Raji (cell line): ENCODE results near the gene SPINK1.

Experiments
- POLR2A ChIP-seq: IDR thresholded peaks from 2 replicates; pipeline ENCODE4 v1.6.1; 2011; ENCODE audit warnings: low read depth, low read length, control low read depth; ENCODE audit not compliant: insufficient read depth

The SPINK1 gene, protein sequence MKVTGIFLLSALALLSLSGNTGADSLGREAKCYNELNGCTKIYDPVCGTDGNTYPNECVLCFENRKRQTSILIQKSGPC

GRCh38 chr5:147831465-147831864 is at the start of gene SPINK1:
Gene SPINK1, minus strand, starts transcription at chr5:147831671. Its CDS starts 94 bp downstream, at chr5:147831577.
- TF ChIP-seq POLR2A = no peak

- TF ChIP-seq POLR2A = no peak
Observed at GRCh38 chr5:147880487-147880886, 49.0 kb upstream of the SPINK1 start.

GRCh38 chr5:147879784-147880183 is 48.3 kb upstream of the SPINK1 start:
- no peak for TF ChIP-seq POLR2A

GRCh38 chr5:147878066-147878759 is 46.7 kb upstream of the SPINK1 start, which contains the start of gene SCGB3A2:
Gene SCGB3A2, plus strand, starts transcription at chr5:147878711. Its CDS starts 93 bp downstream, at chr5:147878804.
- TF ChIP-seq POLR2A = no peak

GRCh38 chr5:147876626-147877025 is 45.2 kb upstream of the SPINK1 start:
- TF ChIP-seq POLR2A = no peak

GRCh38 chr5:147876141-147876540 is 44.7 kb upstream of the SPINK1 start:
- no peak for TF ChIP-seq POLR2A

DNA sequence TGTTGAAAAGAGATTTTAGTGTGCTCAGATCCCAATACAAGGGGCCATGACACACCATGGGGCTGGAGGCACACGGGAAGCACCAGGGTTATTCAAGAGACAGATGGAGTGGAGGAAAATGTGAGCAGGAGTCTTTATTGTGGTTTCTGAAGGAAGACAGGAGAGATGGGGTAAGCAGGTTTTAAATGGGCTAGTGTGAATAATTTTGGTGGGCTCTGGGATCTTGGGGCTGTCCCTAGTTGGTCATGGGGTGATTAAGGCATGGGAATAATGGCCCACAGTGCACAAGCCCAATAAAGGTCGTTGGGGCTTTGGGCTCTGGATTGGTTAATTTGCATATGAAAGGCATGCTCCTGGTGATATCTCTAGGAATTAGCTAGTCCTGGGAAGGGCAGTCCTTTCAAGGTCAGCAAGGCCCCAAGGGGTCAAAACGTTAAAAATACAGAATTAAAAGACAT is 43.5 kb upstream of the SPINK1 start:
- no peak for TF ChIP-seq POLR2A

DNA sequence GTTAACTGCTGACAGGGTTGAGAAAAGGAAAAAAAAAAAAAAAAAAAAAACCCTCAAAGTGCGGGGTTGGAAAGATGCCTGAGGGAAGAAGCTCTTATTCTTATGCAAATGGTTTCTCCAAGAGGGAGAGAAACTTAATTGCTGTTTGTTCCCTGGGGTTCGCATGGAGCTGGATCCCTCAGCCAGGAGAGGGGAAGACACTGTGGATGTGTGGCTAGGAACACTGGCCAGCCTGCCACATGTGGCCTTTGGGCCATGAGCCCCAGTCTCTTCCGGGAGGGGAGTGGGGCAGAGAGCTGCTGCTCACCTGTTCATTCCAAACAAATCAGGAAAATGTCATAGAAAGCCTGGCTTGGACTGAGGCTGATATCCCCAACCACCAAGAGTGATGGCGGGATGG is 37.6 kb upstream of the SPINK1 start:
- no peak for TF ChIP-seq POLR2A

- TF ChIP-seq POLR2A = no peak
Observed at GRCh38 chr5:147863454-147864158, 32.1 kb upstream of the SPINK1 start.

DNA sequence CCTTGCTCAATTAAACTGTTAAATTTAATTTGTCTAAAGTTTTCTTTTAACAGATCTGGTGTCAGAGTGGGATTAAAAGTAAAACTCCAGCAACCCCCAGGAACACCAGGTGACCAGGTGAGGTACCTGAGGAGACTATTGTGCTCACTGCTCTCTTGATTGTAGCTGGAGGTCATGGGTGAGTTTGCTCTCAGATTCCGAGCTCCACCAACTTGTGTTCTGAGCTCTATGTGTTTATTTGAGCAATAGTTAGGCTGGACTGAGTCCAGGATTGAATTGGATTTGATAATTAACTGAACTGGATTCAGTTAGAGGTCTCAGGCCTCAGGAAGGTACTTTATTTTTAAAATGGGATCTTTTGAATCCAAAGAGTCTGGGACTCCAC is 29.2 kb upstream of the SPINK1 start:
- no peak for TF ChIP-seq POLR2A

DNA sequence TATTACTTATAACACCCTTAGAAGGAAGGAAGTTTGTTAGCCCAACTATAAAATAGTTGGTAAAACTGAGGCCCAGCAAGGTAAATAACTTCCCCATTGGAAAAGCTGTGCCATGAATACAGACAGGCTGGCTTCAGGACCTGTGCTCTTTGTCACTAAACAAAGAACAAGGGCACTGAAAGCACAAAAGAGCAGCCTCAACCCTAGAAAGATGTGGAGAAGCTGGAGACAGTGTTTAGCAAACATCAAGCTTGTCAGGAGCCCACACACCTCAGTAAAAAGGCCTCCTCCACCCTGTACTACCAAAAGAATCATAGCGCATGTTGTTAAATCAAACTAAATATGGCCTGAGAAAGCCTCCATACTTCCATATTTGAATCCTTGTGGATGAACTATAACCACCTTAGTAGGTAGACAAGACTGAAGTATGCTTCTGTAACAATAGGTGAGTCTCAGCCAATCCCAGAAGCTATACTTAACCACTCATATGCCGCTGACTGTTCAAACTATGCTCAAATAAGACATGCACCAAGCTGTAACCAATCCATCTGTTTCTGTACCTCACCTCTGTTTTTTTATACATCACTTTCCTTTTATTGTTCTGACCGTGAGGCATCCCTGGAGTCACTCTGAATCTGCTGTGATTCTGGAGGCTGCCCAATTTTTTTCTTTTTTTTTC is 28.6 kb upstream of the SPINK1 start:
- no peak for TF ChIP-seq POLR2A

GRCh38 chr5:147858565-147858964 is 27.1 kb upstream of the SPINK1 start:
- no peak for TF ChIP-seq POLR2A

DNA sequence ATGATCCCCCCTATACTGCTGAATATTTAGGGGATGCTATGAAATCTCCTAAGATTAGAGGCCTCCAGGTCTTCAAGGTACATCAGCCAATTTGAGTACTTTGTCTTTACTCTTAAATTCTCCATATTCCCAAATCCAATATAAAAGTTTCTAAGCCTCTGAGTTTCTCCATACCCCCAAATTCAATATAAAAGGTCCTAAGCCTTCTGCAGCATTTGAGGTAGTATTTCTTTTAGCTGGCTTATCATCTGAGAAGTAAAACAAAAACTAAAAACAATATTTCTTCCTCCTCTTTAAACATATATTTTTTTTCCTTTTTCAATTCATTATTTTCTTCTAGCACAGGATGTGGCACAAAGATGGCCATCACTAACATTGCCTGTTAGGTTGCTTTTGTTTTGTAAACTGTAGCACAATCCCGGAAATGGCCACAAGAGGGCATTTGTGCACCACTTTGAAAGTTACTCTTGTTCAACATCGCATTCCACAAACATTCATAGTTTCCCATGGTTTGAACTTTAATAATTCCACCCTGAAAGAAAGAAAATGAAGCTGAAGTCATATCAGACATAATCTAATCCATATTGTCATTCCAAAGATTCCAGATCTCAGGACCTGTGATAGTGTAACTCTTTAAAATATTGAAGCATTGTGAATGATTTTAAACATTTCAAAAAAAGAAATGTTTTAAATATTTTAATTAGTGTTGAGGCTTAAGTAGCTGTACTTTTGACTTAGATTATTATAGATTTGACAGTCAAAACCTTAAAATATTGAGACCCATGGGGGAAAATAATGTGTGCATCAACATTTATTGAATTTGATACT is 26.0 kb upstream of the SPINK1 start:
- no peak for TF ChIP-seq POLR2A

GRCh38 chr5:147856801-147857200 is 25.3 kb upstream of the SPINK1 start:
- TF ChIP-seq POLR2A = no peak

GRCh38 chr5:147855774-147856069 is 24.3 kb upstream of the SPINK1 start:
- no peak for TF ChIP-seq POLR2A
